C4-2B (cell line): ENCODE results near the gene LTC4S.

Experiments
- CTCF ChIP-seq: fragments of 450-650 bp; conservative IDR thresholded peaks from 2 replicates; pipeline ENCODE4 v1.5.1; 2017; ENCODE audit warnings: mild to moderate bottlenecking
- ZFX ChIP-seq: fragments of 450-650 bp; IDR thresholded peaks from 2 replicates; pipeline ENCODE4 v1.6.1; 2017

- TF ChIP-seq CTCF (no peak), ZFX (no peak)
These were observed 17.3 kb upstream of the LTC4S start for GRCh38 chr5:179776411-179776938.
